Caco-2 (cell line): ENCODE data around the gene TRAF3IP1. TPM values are rescaled to one million over a fixed set of nuclear protein-coding genes. Genes with fewer than 3 reads are reported as not detected.
A peak's percentile ranks its signal among the peaks of the same experiment; 100 is the strongest.

Experiments
- BruUV-seq: library from RNA; stranded (reverse); fragments of 400-500 nt; replicated peaks from 2 replicates; lab custom pipeline; 2021; lab: Mats Ljungman, UMichigan
- CTCF ChIA-PET: fragments of 300-600 bp; sonication (Branson Sonifier 250); formaldehyde crosslinking; loops from one replicate; lab custom pipeline; 2022; ENCODE audit warnings: antibody characterized with exemption; lab: Charles Lee
- POLR2A ChIA-PET: fragments of 300-600 bp; sonication (Branson Sonifier 250); formaldehyde crosslinking; loops from one replicate; lab custom pipeline; 2022; ENCODE audit warnings: antibody characterized with exemption; lab: Charles Lee
- DNase-seq, 2 experiments: peaks; one replicate each; pipeline versions ENCODE4 v3.0.0 to v3.0.0-alpha.2; 2020 to 2022
- H3K27me3 ChIP-seq: replicated peaks from 2 replicates; pipeline ENCODE4 v1.6.0; 2011; ENCODE audit warnings: low read length; ENCODE audit not compliant: control insufficient read depth, insufficient read depth
- H3K36me3 ChIP-seq: 2 replicates; pipeline ENCODE4 v1.5.1; 2011; ENCODE audit warnings: low read length; ENCODE audit not compliant: control insufficient read depth, insufficient read depth
- H3K4me1 ChIP-seq: fragments of 250-450 bp; sonication (Bioruptor Pico); 2 replicates; pipeline ENCODE4 v1.5.1; 2020; ENCODE audit warnings: mild to moderate bottlenecking
- H3K4me3 ChIP-seq: 2 replicates; pipeline ENCODE4 v1.5.1; 2011; ENCODE audit warnings: low read depth, mild to moderate bottlenecking, control low read depth, low read length
- H3K9me3 ChIP-seq: fragments of 250-450 bp; sonication (Bioruptor Pico); 2 replicates; pipeline ENCODE4 v1.5.1; 2020; ENCODE audit warnings: mild to moderate bottlenecking, moderate library complexity
- H3K27ac Mint-ChIP-seq: one replicate; pipeline ENCODE4 v1.8.0; 2022; ENCODE audit warnings: mixed read lengths; ENCODE audit not compliant: unreplicated experiment
- H3K27me3 Mint-ChIP-seq: one replicate; pipeline ENCODE4 v1.8.0; 2022; ENCODE audit warnings: mixed read lengths; ENCODE audit not compliant: insufficient read depth, unreplicated experiment
- H3K36me3 Mint-ChIP-seq: one replicate; pipeline ENCODE4 v1.8.0; 2022; ENCODE audit warnings: mild to moderate bottlenecking, mixed read lengths; ENCODE audit not compliant: insufficient read depth, unreplicated experiment
- H3K4me1 Mint-ChIP-seq: one replicate; pipeline ENCODE4 v1.8.0; 2022; ENCODE audit warnings: low read depth, mixed read lengths; ENCODE audit not compliant: unreplicated experiment
- H3K4me3 Mint-ChIP-seq: one replicate; pipeline ENCODE4 v1.8.0; 2022; ENCODE audit warnings: mild to moderate bottlenecking, moderate library complexity, mixed read lengths; ENCODE audit not compliant: unreplicated experiment
- H3K9me3 Mint-ChIP-seq: one replicate; pipeline ENCODE4 v1.8.0; 2022; ENCODE audit warnings: mixed read lengths; ENCODE audit not compliant: unreplicated experiment
- CTCF ChIP-seq, 2 experiments: fragments of 200-600 bp in 1 of 2; IDR thresholded peaks; 1 replicate in 1 of 2; 2 replicates in 1 of 2; pipeline versions ENCODE4 v1.5.1 to v1.8.0; 2011 to 2022; ENCODE audit warnings: antibody characterized with exemption in 1 of 2, control low read depth in 1 of 2, inconsistent platforms in 1 of 2, low read depth in 1 of 2, low read length in 1 of 2, mild to moderate bottlenecking in 1 of 2, moderate library complexity in 1 of 2; ENCODE audit not compliant: insufficient read depth in 1 of 2, severe bottlenecking in 1 of 2, unreplicated experiment in 1 of 2
- intact Hi-C: fragments of 100-400 bp; cut with micrococcal nuclease; formaldehyde crosslinking; loops from one replicate; pipeline ENCODE4 v1.10.0; 2022; ENCODE audit not compliant: unreplicated experiment
- total RNA-seq: library from RNA; stranded (reverse); gene quantifications from 2 replicates; pipeline ENCODE4 v1.2.3, GENCODE V29; 2022

Gene TRAF3IP1
- total RNA-seq, 1 experiment from 2014 or later, result 7.4 TPM

GRCh38 chr2:238380336-238380735 lies 60.0 kb downstream of the TRAF3IP1 start:
- Mint-ChIP-seq H3K9me3 (peaks cover 18% of the 10 kb centered on the region), H3K36me3 (no peaks in the 10 kb centered on the region), H3K4me3 (no peak overlapping the region), H3K27ac (no peak overlapping the region), H3K4me1 (peaks cover 7% of the 10 kb centered on the region), H3K27me3 (no peaks in the 10 kb centered on the region)
- no peak for TF ChIP-seq CTCF (IDR thresholded peaks at IDR 0.05; ENCODE audit: insufficient read depth in 1 of 2, low read depth in 1 of 2, low read length in 1 of 2, severe bottlenecking in 1 of 2, unreplicated experiment in 1 of 2)
- no peaks in the 10 kb centered on the region for H3K36me3 ChIP-seq
- no peaks in the 10 kb centered on the region for H3K4me1 ChIP-seq
- DNase-seq, result no peak
- intact Hi-C loops, result no loop called here
- no TSS peak for BruUV-seq
- no peaks in the 10 kb centered on the region for H3K9me3 ChIP-seq
- CTCF ChIA-PET, result no interaction called here
- POLR2A ChIA-PET, result no interaction called here
- H3K4me3 ChIP-seq, result no peak overlapping the region
- H3K27me3 ChIP-seq, result no peaks in the 10 kb centered on the region

- CTCF ChIA-PET, result no interaction called here
- Mint-ChIP-seq H3K4me3 (no peak overlapping the region), H3K9me3 (peaks cover 18% of the 10 kb centered on the region), H3K27ac (no peak overlapping the region), H3K27me3 (no peaks in the 10 kb centered on the region), H3K36me3 (no peaks in the 10 kb centered on the region), H3K4me1 (peaks cover 7% of the 10 kb centered on the region)
- BruUV-seq, result no TSS peak
- H3K36me3 ChIP-seq, result no peaks in the 10 kb centered on the region
- no peaks in the 10 kb centered on the region for H3K27me3 ChIP-seq
- no peaks in the 10 kb centered on the region for H3K9me3 ChIP-seq
- peak in 1 of 2 experiments; percentile 10 for DNase-seq
- no peak for TF ChIP-seq CTCF (IDR thresholded peaks at IDR 0.05; ENCODE audit: insufficient read depth in 1 of 2, low read depth in 1 of 2, low read length in 1 of 2, severe bottlenecking in 1 of 2, unreplicated experiment in 1 of 2)
- intact Hi-C loops, result no loop called here
- no peak overlapping the region for H3K4me3 ChIP-seq
- H3K4me1 ChIP-seq, result no peaks in the 10 kb centered on the region
- POLR2A ChIA-PET, result no interaction called here
Observed at GRCh38 chr2:238380785-238381184, 60.5 kb downstream of the TRAF3IP1 start.

- no peaks in the 10 kb centered on the region for H3K36me3 ChIP-seq
- Mint-ChIP-seq H3K36me3 (no peaks in the 10 kb centered on the region), H3K9me3 (peaks cover 18% of the 10 kb centered on the region), H3K4me1 (peaks cover 7% of the 10 kb centered on the region), H3K4me3 (no peak overlapping the region), H3K27me3 (no peaks in the 10 kb centered on the region), H3K27ac (no peak overlapping the region)
- intact Hi-C loops, result no loop called here
- H3K9me3 ChIP-seq, result no peaks in the 10 kb centered on the region
- no TSS peak for BruUV-seq
- no peaks in the 10 kb centered on the region for H3K27me3 ChIP-seq
- H3K4me3 ChIP-seq, result no peak overlapping the region
- DNase-seq, result no peak
- ChIA-PET CTCF (no interaction called here), POLR2A (no interaction called here)
- no peaks in the 10 kb centered on the region for H3K4me1 ChIP-seq
- no peak for TF ChIP-seq CTCF (IDR thresholded peaks at IDR 0.05; ENCODE audit: insufficient read depth in 1 of 2, low read depth in 1 of 2, low read length in 1 of 2, severe bottlenecking in 1 of 2, unreplicated experiment in 1 of 2)
Observed at GRCh38 chr2:238381341-238382115, 61.2 kb downstream of the TRAF3IP1 start.
